IMR-90 (cell line): ENCODE data around the gene CLCN5. TPM values are rescaled to one million over a fixed set of nuclear protein-coding genes. Genes with fewer than 3 reads are reported as not detected.

Experiments
- ATAC-seq: fragments of 200-7000 bp; cut with Tn5 transposase; 2 replicates; pipeline ENCODE4 v1.9.1; 2020; ENCODE audit warnings: low read depth, mild to moderate bottlenecking, moderate library complexity
- Bru-seq: library from RNA; stranded (reverse); fragments of 400-500 nt; gene quantifications from one replicate; lab custom pipeline; 2021; lab: Mats Ljungman, UMichigan
- BruChase-seq, 2 experiments: library from RNA; stranded (reverse); fragments of 400-500 nt; gene quantifications; one replicate each; lab custom pipeline; 2021; lab: Mats Ljungman, UMichigan
- BruUV-seq: library from RNA; stranded (reverse); fragments of 400-500 nt; replicated peaks from 2 replicates; lab custom pipeline; 2021; lab: Mats Ljungman, UMichigan
- CTCF ChIA-PET: fragments of 300-600 bp; formaldehyde crosslinking; extraction: SDS; loops from one replicate; lab custom pipeline; 2021; ENCODE audit warnings: antibody characterized with exemption; lab: Yijun Ruan, JAX
- POLR2A ChIA-PET: fragments of 300-600 bp; sonication (Branson Sonifier 250); formaldehyde crosslinking; loops from one replicate; lab custom pipeline; 2022; ENCODE audit warnings: antibody characterized with exemption; ENCODE audit not compliant: unreplicated experiment; lab: Charles Lee
- DNase-seq: peaks from one replicate; pipeline ENCODE4 v3.0.0; 2013
- H2AFZ ChIP-seq: replicated peaks from 2 replicates; pipeline ENCODE3; 2013; ENCODE audit warnings: low read length, mild to moderate bottlenecking; ENCODE audit not compliant: poor library complexity
- H2AK5ac ChIP-seq: 2 replicates; pipeline ENCODE4 v1.6.1; 2013; ENCODE audit warnings: low read depth, low read length, inconsistent platforms
- H2AK9ac ChIP-seq: replicated peaks from 2 replicates; pipeline ENCODE3; 2013; ENCODE audit warnings: mild to moderate bottlenecking, low read depth, low read length, moderate library complexity; ENCODE audit not compliant: poor library complexity
- H2BK120ac ChIP-seq: 2 replicates; pipeline ENCODE4 v1.6.1; 2013; ENCODE audit warnings: low read depth, low read length, inconsistent platforms
- H2BK15ac ChIP-seq: 3 replicates; pipeline ENCODE4 v1.6.1; 2013; ENCODE audit warnings: low read depth, low read length, inconsistent platforms
- H2BK20ac ChIP-seq: 2 replicates; pipeline ENCODE4 v1.6.1; 2013; ENCODE audit warnings: low read depth, mild to moderate bottlenecking, inconsistent platforms, low read length, moderate library complexity
- H2BK5ac ChIP-seq: 2 replicates; pipeline ENCODE4 v1.6.1; 2013; ENCODE audit warnings: mild to moderate bottlenecking, low read depth, low read length, inconsistent platforms; ENCODE audit not compliant: poor library complexity, severe bottlenecking
- H3K14ac ChIP-seq: replicated peaks from 2 replicates; pipeline ENCODE4 v1.6.1; 2013; ENCODE audit warnings: low read depth, low read length, inconsistent platforms
- H3K18ac ChIP-seq: 2 replicates; pipeline ENCODE4 v1.6.1; 2013; ENCODE audit warnings: low read depth, low read length, control low read depth
- H3K23ac ChIP-seq: 2 replicates; pipeline ENCODE4 v1.6.1; 2013; ENCODE audit warnings: low read depth, low read length, inconsistent platforms
- H3K27ac ChIP-seq: 2 replicates; pipeline ENCODE4 v1.5.1; 2013; ENCODE audit warnings: mild to moderate bottlenecking, control low read depth, low read length; ENCODE audit not compliant: insufficient read depth
- H3K27me3 ChIP-seq: 2 replicates; pipeline ENCODE4 v1.6.1; 2013; ENCODE audit warnings: low read length; ENCODE audit not compliant: control insufficient read depth, insufficient read depth
- H3K36me3 ChIP-seq: 2 replicates; pipeline ENCODE4 v1.6.1; 2013; ENCODE audit warnings: low read length, mixed read lengths; ENCODE audit not compliant: control insufficient read depth, insufficient read depth
- H3K4ac ChIP-seq: 2 replicates; pipeline ENCODE4 v1.6.1; 2013; ENCODE audit warnings: low read depth, low read length, inconsistent platforms
- H3K4me1 ChIP-seq: 2 replicates; pipeline ENCODE4 v1.6.1; 2013; ENCODE audit warnings: low read length, mixed read lengths; ENCODE audit not compliant: control insufficient read depth, insufficient read depth
- H3K4me2 ChIP-seq: 2 replicates; pipeline ENCODE4 v1.6.1; 2013; ENCODE audit warnings: low read depth, mild to moderate bottlenecking, control low read depth, low read length, moderate library complexity
- H3K4me3 ChIP-seq: 2 replicates; pipeline ENCODE4 v1.5.1; 2013; ENCODE audit warnings: low read depth, mild to moderate bottlenecking, control low read depth, low read length, moderate library complexity; ENCODE audit not compliant: insufficient read depth
- H3K56ac ChIP-seq: 2 replicates; pipeline ENCODE4 v1.6.1; 2013; ENCODE audit warnings: low read length, inconsistent platforms; ENCODE audit not compliant: insufficient read depth; ENCODE audit errors: extremely low read depth
- H3K79me1 ChIP-seq, 2 experiments: 2 replicates each; pipeline ENCODE4 v1.6.1; 2013; ENCODE audit warnings: low read length in 2 of 2, inconsistent platforms in 1 of 2, low read depth in 1 of 2
- H3K9ac ChIP-seq: 2 replicates; pipeline ENCODE4 v1.6.1; 2013; ENCODE audit warnings: low read depth, low read length, control low read depth
- H3K9me1 ChIP-seq: 2 replicates; pipeline ENCODE4 v1.6.1; 2013; ENCODE audit warnings: low read length, inconsistent platforms; ENCODE audit not compliant: insufficient read depth
- H3K9me3 ChIP-seq: 2 replicates; pipeline ENCODE4 v1.6.1; 2013; ENCODE audit warnings: low read length; ENCODE audit not compliant: control insufficient read depth, insufficient read depth
- H4K20me1 ChIP-seq: 2 replicates; pipeline ENCODE4 v1.6.1; 2013; ENCODE audit warnings: low read length, inconsistent platforms; ENCODE audit not compliant: insufficient read depth
- H4K5ac ChIP-seq: 2 replicates; pipeline ENCODE4 v1.6.1; 2013; ENCODE audit warnings: mild to moderate bottlenecking, low read depth, low read length, control low read depth
- H4K8ac ChIP-seq, 2 experiments: 2 replicates each; pipeline ENCODE4 v1.6.1; 2013; ENCODE audit warnings: low read depth in 2 of 2, low read length in 2 of 2, control low read depth in 1 of 2, inconsistent platforms in 1 of 2
- H4K91ac ChIP-seq: 2 replicates; pipeline ENCODE4 v1.6.1; 2013; ENCODE audit warnings: low read depth, low read length, inconsistent platforms; ENCODE audit not compliant: insufficient read depth
- BHLHE40 ChIP-seq: fragments of 150-350 bp; IDR thresholded peaks from 2 replicates; pipeline ENCODE4 v1.6.1; 2016; ENCODE audit warnings: mild to moderate bottlenecking, low read depth, low read length
- CEBPB ChIP-seq: IDR thresholded peaks from 2 replicates; pipeline ENCODE4 v1.6.1; 2012; ENCODE audit warnings: low read depth, low read length, improper control_type of control experiment
- MAZ ChIP-seq: IDR thresholded peaks from 2 replicates; pipeline ENCODE4 v1.6.1; 2012; ENCODE audit warnings: low read depth, mild to moderate bottlenecking, low read length, improper control_type of control experiment, moderate library complexity, borderline replicate concordance
- MXI1 ChIP-seq: IDR thresholded peaks from 2 replicates; pipeline ENCODE4 v1.6.1; 2012; ENCODE audit warnings: low read depth, mild to moderate bottlenecking, low read length, moderate library complexity, borderline replicate concordance
- WGBS, 2 experiments: methylation state at CpG; one replicate each; pipeline versions ENCODE4 v1.1.5 to v1.1.7; 2013; ENCODE audit warnings: missing lambda C conversion rate in 2 of 2; ENCODE audit not compliant: insufficient read length in 1 of 2; ENCODE audit errors: extremely low coverage in 2 of 2; 5-methylcytosine and 5-hydroxymethylcytosine counted together
- dilution Hi-C: fragments of 300-500 bp; cut with HindIII; formaldehyde crosslinking; loops from one replicate; pipeline ENCODE4 v1.14.3; 2018; ENCODE audit warnings: low sequenced_read_pairs; ENCODE audit not compliant: unreplicated experiment
- in situ Hi-C: fragments of 300-500 bp; cut with MboI; formaldehyde crosslinking; loops from 3 replicates; pipeline ENCODE4 v1.14.3; 2019; ENCODE audit warnings: low sequenced_read_pairs, inconsistent platforms, mixed read lengths
- intact Hi-C: fragments of 100-400 bp; cut with micrococcal nuclease; formaldehyde crosslinking; loops from 2 replicates; pipeline ENCODE4 v1.10.0; 2022
- long read RNA-seq: library from polyadenylated mRNA; unstranded; transcript quantifications from one replicate; pipeline ENCODE4 v2.0.0, GENCODE V29; 2021; ENCODE audit not compliant: unreplicated experiment
- polyA plus RNA-seq, 3 experiments: library from polyadenylated mRNA; depleted of rRNA; stranded (reverse); fragments of >200 nt; gene quantifications; 2 replicates each; pipeline ENCODE4 v1.2.3, GENCODE V29; 2012; ENCODE audit warnings: low replicate concordance in 1 of 3
- total RNA-seq: library from RNA; depleted of rRNA; stranded (reverse); fragments of >200 nt; gene quantifications from 2 replicates; pipeline ENCODE4 v1.2.3, GENCODE V29; 2012; rRNA removed
- TF ChIP-seq, protein P1 (sequence below): fragments of 150-350 bp; IDR thresholded peaks from 2 replicates; pipeline ENCODE4 v1.6.1; 2016; ENCODE audit warnings: low read depth, mild to moderate bottlenecking, low read length, moderate library complexity, borderline replicate concordance
- TF ChIP-seq, protein P2 (sequence below): conservative IDR thresholded peaks from 2 replicates; pipeline ENCODE4 v1.5.1; 2012; ENCODE audit warnings: mild to moderate bottlenecking, low read depth, low read length, improper control_type of control experiment
- TF ChIP-seq, protein P3 (sequence below): fragments of 150-350 bp; IDR thresholded peaks from 2 replicates; pipeline ENCODE4 v1.6.1; 2017; ENCODE audit warnings: mild to moderate bottlenecking, antibody characterized with exemption, low read length, low read depth

The CLCN5 gene
- total RNA-seq (5.8 and 5.9 TPM in 2 replicates), polyA plus RNA-seq (2012; rRNA removed) (1.3 and 1.4 TPM in 2 replicates), Bru-seq, nascent RNA (percentile 44 among the genes with signal in this experiment), BruChase-seq, experiment 1, labeled RNA remaining after a 6-hour chase (percentile 45 among the genes with signal in this experiment), BruChase-seq, experiment 2, labeled RNA remaining after a 2-hour chase (percentile 46 among the genes with signal in this experiment)
- polyA plus RNA-seq (2012; cell fraction: cytosol; rRNA removed), result 0.45 and 0.74 TPM in 2 replicates
- polyA plus RNA-seq (2012; cell fraction: nucleus; rRNA removed; ENCODE audit: low replicate concordance), result 0.63 and 2.5 TPM in 2 replicates
- long read RNA-seq, partial matches to known transcripts, result 2 of 8 reads
- long read RNA-seq, other reads (novel, unspliced or antisense), result 2 of 8 reads

- dilution Hi-C loops, result no loop called here
- Histone ChIP-seq H3K27me3 (no peaks in the 10 kb centered on the region), H4K20me1 (no peaks in the 10 kb centered on the region), H3K4me1 (no peaks in the 10 kb centered on the region), H3K56ac (no peak within 1 kb of the TSS), H2AK9ac (peak within 1 kb of the TSS; percentile 45), H2BK120ac (no peak within 1 kb of the TSS), H2AFZ (peak within 1 kb of the TSS; percentile 87), H3K36me3 (no peaks in the 10 kb centered on the region), H3K9me3 (no peaks in the 10 kb centered on the region), H3K4ac (no peak within 1 kb of the TSS), H3K79me1 (no peaks in the 10 kb centered on the region), H4K5ac (no peak within 1 kb of the TSS), H3K4me3 (peak within 1 kb of the TSS; percentile 56), H3K4me2 (peak within 1 kb of the TSS; percentile 82), H3K9ac (peak within 1 kb of the TSS; percentile 73), H2BK20ac (no peak within 1 kb of the TSS), H2AK5ac (no peak within 1 kb of the TSS), H2BK15ac (no peak within 1 kb of the TSS), H3K14ac (no peak within 1 kb of the TSS), H4K91ac (peak within 1 kb of the TSS; percentile 13; the same call in 1 of the 2 replicates), H3K27ac (peak within 1 kb of the TSS; percentile 4; the same call in 1 of the 2 replicates), H3K9me1 (no peaks in the 10 kb centered on the region), H4K8ac (peak within 1 kb of the TSS; percentile 61 to 73), H3K23ac (peak within 1 kb of the TSS; percentile 76), H3K18ac (no peak within 1 kb of the TSS), H2BK5ac (no peak within 1 kb of the TSS)
- ChIA-PET CTCF (interaction anchor here (2.1 kb wide), 1 partner anchor 38 kb away, joined by 8 read pairs; no protein-coding TSS in a partner anchor), POLR2A (interaction anchor here (0.9 kb wide), 1 partner anchor 279 kb away, joined by 5 read pairs; no protein-coding TSS in a partner anchor)
- 35% methylated on average over 41 of the region's 83 CpGs; no CpG with 5 or more reads in 1 of the 2 experiments for WGBS, 2 experiments
- TF ChIP-seq, protein P1, sequence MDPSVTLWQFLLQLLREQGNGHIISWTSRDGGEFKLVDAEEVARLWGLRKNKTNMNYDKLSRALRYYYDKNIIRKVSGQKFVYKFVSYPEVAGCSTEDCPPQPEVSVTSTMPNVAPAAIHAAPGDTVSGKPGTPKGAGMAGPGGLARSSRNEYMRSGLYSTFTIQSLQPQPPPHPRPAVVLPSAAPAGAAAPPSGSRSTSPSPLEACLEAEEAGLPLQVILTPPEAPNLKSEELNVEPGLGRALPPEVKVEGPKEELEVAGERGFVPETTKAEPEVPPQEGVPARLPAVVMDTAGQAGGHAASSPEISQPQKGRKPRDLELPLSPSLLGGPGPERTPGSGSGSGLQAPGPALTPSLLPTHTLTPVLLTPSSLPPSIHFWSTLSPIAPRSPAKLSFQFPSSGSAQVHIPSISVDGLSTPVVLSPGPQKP, result no peak
- TF ChIP-seq MAZ (peak; percentile 37; the same call in 1 of the 2 replicates), BHLHE40 (peak; percentile 51; the same call in 1 of the 2 replicates), MXI1 (0 out of 2 replicates have a peak, but pooled peaks have one; percentile 36), CEBPB (no peak)
- TF ChIP-seq, protein P2, sequence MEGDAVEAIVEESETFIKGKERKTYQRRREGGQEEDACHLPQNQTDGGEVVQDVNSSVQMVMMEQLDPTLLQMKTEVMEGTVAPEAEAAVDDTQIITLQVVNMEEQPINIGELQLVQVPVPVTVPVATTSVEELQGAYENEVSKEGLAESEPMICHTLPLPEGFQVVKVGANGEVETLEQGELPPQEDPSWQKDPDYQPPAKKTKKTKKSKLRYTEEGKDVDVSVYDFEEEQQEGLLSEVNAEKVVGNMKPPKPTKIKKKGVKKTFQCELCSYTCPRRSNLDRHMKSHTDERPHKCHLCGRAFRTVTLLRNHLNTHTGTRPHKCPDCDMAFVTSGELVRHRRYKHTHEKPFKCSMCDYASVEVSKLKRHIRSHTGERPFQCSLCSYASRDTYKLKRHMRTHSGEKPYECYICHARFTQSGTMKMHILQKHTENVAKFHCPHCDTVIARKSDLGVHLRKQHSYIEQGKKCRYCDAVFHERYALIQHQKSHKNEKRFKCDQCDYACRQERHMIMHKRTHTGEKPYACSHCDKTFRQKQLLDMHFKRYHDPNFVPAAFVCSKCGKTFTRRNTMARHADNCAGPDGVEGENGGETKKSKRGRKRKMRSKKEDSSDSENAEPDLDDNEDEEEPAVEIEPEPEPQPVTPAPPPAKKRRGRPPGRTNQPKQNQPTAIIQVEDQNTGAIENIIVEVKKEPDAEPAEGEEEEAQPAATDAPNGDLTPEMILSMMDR, result no peak
- TF ChIP-seq, protein P3, sequence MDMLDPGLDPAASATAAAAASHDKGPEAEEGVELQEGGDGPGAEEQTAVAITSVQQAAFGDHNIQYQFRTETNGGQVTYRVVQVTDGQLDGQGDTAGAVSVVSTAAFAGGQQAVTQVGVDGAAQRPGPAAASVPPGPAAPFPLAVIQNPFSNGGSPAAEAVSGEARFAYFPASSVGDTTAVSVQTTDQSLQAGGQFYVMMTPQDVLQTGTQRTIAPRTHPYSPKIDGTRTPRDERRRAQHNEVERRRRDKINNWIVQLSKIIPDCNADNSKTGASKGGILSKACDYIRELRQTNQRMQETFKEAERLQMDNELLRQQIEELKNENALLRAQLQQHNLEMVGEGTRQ, result peak; percentile 76
- in situ Hi-C loops, result loop anchor here (25.0 kb wide), 1 partner anchor 665 kb away; no protein-coding TSS in a partner anchor
- peak; percentile 95 for ATAC-seq
- no TSS peak for BruUV-seq
- intact Hi-C loops, result no loop called here
- peak; percentile 91 for DNase-seq
These were observed at the start of gene CLCN5 for GRCh38 chrX:49922291-49923241. Gene CLCN5, plus strand, starts transcription at chrX:49922596. Its CDS starts 2,703 bp downstream, at chrX:49925299.
